ENCODE data around the gene ERF.

- no peak for TF ChIP-seq RCOR1 (IDR thresholded peaks at IDR 0.05; ENCODE audit: low read length)
- TF ChIP-seq POLR2AphosphoS5 (IDR thresholded peaks at IDR 0.05; ENCODE audit: low read depth, low read length), result no peak
- TF ChIP-seq CTCF (IDR thresholded peaks at IDR 0.05), result no peak
- TF ChIP-seq TEAD4 (IDR thresholded peaks at IDR 0.05; ENCODE audit: borderline replicate concordance, insufficient read depth), result no peak
- no peak for TF ChIP-seq REST (IDR thresholded peaks at IDR 0.05; ENCODE audit: low read depth, low read length)
- no peak for TF ChIP-seq TCF12 (IDR thresholded peaks at IDR 0.05)
- TF ChIP-seq FOXJ3 (CRISPR knock-in tag; IDR thresholded peaks at IDR 0.05), result no peak
- no peak for TF ChIP-seq MXI1 (IDR thresholded peaks at IDR 0.05; ENCODE audit: low read depth, low read length)
Observed at GRCh38 chr19:42289556-42290041, 34.7 kb upstream of the ERF start.

Data from SK-N-SH (cell line).